ENCODE results near the gene RDH11. TPM values are rescaled to one million over a fixed set of nuclear protein-coding genes. Genes with fewer than 3 reads are reported as not detected.

Gene RDH11
- total RNA-seq, 2 donors from 2014 or later = 29.9 to 31.7 TPM

DNA sequence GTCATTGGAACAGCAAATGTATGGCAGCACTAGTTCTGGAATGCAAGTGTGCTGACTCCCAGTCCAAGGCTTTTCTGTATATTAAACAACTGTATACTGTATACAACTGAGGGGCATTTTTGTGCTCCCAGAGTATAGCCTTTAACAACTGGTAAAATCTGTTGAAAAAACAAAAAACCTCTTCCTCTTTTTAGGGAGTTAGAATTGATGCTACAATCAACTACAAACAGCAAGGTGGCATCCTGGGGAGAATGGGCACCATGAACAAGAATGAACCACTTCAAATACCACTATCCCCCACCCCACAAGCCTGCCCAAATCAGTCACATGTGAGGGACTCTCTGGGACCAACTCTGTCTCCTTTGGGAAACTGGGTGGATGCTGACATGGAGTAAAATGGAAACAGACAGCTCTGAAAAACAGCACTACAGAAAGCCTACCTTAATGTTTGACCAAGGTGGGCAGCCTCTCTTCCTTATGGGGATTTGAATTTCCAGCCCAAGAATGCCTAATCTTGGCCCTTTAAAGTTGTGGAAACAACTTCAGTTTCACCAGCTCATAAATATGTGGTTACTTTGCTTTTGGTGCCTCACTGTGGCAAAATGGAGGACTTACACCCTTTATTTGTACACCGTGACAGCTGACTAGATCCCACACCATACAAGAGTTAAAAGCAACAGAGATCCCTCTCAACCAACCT, 28.7 kb downstream of the RDH11 start:
- DNase-seq (ENCODE audit: low spot score) = no peak
- intact Hi-C loops (cut with DNase I) = loop anchor here in 1 of 2 donors (5.0 kb wide), 1 partner anchor 45 kb away; no protein-coding TSS in a partner anchor

DNA sequence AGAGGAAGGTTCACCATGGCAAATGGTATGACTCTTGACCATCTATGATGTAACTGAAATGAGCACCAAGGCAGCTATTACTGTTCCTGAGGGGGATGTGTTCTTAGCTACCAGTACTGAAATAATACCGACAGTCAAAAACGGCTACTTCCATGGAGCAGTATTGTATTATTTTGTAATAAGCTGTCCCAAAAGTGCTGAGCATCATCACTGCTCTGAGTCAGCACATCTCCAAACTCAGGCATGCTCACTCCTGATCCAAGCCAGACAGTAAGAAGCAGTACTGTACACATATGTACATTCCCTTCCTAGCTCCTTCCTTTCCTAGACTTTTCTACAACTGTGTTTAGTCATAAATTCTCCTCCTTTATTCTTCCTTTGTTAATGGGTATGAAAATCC, 29.7 kb downstream of the RDH11 start:
- intact Hi-C loops (cut with DNase I) = loop anchor here in 1 of 2 donors (5.0 kb wide), 1 partner anchor 44 kb away; no protein-coding TSS in a partner anchor
- no peak for DNase-seq (ENCODE audit: low spot score)

- intact Hi-C loops (cut with DNase I) = no loop called here
- DNase-seq (ENCODE audit: low spot score) = no peak
These were observed 31.9 kb downstream of the RDH11 start for GRCh38 chr14:67663633-67664032.

DNA sequence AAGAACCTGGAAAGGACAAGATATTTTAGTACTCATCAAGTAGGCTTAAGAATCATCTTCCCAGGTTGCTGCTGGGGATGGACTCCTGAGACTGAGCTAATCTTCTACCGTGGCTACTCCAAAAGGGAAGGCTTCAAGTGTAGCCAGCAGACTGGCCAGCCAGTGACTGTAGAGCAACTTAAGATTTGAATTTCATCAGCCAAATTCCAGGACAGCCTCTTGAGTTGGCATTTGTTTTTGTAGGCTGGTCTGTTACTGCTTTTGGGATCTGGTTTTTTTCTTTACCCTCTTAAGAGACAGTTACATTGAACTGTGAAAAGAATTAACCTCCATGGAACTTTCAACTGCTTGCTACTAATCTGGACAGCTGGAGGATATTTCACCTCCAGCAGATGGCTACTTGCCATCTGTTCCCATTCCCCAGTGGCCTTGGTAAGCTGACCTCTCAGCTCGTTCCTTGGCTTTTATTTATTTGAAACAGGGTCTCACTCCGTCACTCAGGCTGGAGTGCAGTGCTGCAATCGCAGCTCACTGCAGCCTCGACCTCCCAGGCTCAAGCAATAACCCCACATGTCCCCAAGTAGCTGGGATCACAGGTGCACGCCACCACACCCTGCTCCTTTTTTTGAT, 41.8 kb downstream of the RDH11 start:
- no peak for DNase-seq (ENCODE audit: low spot score)
- intact Hi-C loops (cut with DNase I) = no loop called here

DNA sequence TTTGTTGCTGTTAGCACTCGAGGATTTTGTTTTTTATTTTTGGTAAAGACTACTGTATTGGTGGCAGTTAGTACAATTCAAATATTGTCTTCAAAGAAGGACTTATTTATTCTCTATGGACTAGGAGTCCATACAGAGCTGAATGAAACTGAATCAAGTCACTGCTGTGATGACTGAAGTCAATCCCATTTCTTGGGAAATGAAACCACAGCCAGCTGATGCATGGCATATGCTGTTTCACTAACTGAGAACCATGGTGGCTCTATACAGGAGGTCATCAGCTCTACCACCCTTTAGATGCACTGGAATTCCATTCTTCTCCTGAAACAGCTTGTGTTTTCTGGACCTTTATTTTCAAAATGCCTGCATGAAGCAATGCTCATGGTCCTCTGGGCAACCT, 43.4 kb downstream of the RDH11 start:
- intact Hi-C loops (cut with DNase I) = no loop called here

DNA sequence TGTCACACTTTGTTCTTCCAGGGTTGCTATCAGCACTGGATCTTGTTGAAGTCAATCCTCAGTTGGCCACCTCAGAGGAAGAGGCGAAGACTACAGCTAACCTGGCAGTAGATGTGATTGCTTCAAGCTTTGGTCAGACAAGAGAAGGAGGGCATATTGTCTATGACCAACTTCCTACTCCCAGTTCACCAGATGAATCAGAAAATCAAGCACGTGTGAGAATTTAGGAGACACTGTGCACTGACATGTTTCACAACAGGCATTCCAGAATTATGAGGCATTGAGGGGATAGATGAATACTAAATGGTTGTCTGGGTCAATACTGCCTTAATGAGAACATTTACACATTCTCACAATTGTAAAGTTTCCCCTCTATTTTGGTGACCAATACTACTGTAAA, 44.9 kb downstream of the RDH11 start:
- intact Hi-C loops (cut with DNase I) = no loop called here
- no peak for DNase-seq (ENCODE audit: low spot score)

More for the DNA sequence above, 43.4 kb downstream of the RDH11 start:
- no peak for DNase-seq (ENCODE audit: low spot score)

- DNase-seq (ENCODE audit: low spot score) = no peak
- intact Hi-C loops (cut with DNase I) = no loop called here
These were observed 45.4 kb downstream of the RDH11 start for GRCh38 chr14:67650151-67650550.

DNA sequence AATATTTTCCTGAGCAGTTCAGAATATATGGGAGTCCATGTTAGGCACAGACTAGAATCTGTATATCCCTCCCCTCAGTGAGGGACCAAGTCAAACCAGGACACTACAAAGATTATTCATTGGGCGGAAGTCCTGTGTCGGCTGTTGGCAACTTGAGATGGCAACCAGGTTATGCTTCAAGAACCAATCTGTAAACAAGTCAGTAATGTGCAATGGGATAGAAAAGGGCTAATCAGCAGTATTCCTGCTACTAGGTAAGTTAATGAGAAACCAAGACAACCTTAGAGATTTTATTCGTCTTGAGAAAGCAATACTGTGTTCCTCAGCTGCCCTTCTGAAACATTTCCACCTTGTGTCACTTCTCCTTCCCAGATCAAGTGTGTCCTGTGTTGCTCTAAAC, 49.4 kb downstream of the RDH11 start:
- DNase-seq (ENCODE audit: low spot score) = no peak
- intact Hi-C loops (cut with DNase I) = no loop called here

GRCh38 chr14:67645414-67645813, 50.1 kb downstream of the RDH11 start:
- DNase-seq (ENCODE audit: low spot score) = no peak
- intact Hi-C loops (cut with DNase I) = no loop called here

- intact Hi-C loops (cut with DNase I) = no loop called here
- no peak for DNase-seq (ENCODE audit: low spot score)
These were observed 51.1 kb downstream of the RDH11 start for GRCh38 chr14:67644428-67644827.

DNA sequence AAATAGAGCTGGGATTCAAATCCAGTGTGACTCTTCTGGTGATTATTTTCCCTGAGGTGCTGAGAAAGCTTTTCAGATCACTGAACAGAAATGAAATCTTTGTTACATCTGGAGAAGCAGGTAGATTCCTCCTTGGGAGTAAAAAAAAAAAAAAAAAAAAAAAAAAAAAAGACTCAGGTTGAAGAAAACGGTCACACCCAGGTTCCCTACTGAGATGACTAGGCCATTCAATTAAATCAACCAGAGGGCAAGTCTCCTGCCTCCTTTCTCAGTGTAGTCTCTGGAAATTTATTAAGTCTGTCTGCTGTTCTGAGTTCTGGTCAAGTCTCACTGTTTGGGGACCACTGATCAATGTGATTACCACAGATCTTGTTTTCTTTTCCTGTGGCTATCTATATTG, 51.9 kb downstream of the RDH11 start:
- DNase-seq (ENCODE audit: low spot score) = no peak
- intact Hi-C loops (cut with DNase I) = no loop called here

DNA sequence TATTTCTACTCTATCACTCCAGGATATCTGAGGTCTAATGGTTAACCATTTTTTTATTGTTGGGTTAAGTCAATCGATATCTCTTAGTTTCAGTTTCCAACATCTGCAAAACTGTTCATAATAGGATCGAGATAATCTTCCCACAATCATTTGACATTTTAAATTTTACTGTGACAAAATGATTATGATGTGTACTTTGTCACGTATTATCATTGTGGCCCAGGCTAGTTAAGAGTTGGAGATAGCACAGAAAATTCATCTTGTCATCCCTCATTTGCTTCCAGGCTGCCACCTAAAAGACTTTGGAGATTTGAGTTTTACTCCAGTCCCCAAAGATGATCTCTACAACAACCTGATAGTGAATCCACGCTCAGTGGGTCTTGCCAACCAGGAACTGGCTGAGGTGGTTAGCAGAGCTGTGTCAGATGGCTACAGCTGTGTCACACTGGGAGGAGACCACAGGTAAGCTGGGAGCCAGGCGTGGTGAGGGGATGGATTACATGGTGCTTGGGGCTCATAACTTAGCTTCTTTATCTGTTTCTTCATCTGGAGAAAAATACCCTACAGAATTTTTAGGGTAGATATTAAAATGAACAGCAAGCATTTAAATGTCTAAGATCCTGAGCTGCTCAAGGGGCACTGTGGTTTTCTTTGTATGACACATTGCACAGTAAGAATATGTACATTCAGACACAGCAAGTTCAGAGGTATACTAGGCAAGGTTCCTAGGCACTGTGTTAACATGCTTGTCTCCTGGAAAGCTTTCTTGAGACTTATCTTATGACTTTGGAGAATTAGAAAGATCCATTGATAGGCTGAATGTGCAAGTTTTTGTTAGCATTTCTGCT, 53.4 kb downstream of the RDH11 start:
- intact Hi-C loops (cut with DNase I) = no loop called here
- DNase-seq (ENCODE audit: low spot score) = no peak

DNA sequence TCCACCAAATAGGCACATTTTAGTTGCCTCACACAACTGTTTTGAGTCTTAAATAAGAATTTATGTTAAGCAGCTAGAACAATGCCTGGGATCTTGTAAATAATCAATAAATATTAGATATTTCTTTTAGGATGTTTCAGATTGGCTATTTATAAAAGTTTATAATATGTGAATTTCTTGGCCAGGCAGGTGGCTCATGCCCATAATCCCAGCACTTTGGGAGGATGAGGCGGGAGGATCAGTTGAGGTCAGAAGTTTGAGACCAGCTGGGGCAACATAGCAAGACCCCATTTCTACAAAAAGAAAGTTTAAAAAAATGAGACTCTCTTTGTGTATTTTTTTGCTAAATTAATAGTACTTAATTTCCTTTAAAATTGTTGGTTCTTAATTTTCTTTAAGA, 54.1 kb downstream of the RDH11 start:
- intact Hi-C loops (cut with DNase I) = no loop called here
- DNase-seq (ENCODE audit: low spot score) = no peak

- intact Hi-C loops (cut with DNase I) = no loop called here
- no peak for DNase-seq (ENCODE audit: low spot score)
These were observed 56.9 kb downstream of the RDH11 start for GRCh38 chr14:67638642-67639041.

GRCh38 chr14:67636361-67636919, 59.1 kb downstream of the RDH11 start:
- intact Hi-C loops (cut with DNase I) = no loop called here
- DNase-seq (ENCODE audit: low spot score) = no peak

DNA sequence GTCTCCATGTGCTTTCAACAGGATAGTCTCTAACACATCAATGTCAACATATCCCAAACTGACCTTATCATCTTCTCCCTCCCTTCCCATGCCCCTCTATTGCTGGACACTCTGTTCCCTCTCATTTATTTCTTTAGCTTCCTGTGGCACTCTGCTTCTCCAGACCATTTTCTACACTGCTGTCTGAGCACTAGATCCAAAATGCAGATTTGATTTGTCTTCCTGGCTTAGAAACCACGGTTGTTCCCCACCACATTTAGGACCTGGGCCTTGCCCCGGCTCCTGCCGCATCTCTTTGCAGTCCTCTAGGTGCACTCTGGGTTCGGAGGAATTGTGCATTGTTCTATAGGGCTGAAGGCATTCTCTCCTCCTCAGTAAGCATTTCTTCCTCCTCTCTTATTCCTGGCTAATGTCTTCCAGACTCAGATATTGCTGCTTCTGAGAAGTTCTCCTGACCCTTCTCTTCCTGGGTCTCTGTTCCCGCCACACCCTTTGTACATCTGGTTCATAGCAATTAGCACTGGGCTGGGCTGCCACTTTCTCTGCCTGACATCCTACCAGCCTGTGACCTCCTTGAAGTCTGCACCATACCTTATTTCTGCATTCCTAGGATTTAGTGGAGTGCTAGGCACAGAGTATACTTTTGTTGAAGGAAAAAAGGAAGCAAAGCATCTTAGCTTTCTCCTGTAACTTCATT, 62.0 kb downstream of the RDH11 start:
- no peak for DNase-seq (ENCODE audit: low spot score)
- intact Hi-C loops (cut with DNase I) = no loop called here

DNA sequence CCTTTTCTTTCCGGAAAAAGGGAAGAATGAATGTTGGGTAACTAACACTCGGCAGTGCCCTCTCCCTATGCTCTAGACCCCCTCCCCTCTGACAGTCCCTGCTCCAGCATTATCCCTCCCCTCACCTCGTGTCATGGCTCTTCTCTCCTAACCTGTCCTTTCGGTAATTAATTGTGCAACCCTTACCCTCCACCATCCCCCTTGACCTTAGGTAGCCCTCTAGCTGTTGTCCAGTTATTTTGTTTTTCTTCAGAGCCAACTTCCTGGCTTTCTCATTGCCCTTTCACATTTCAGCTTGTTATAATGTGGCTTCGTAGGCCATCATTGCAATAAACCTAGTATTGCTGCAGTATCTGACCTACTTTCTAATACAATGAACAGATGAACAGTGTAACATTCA, 64.6 kb downstream of the RDH11 start:
- intact Hi-C loops (cut with DNase I) = no loop called here
- DNase-seq (ENCODE audit: low spot score) = no peak

DNA sequence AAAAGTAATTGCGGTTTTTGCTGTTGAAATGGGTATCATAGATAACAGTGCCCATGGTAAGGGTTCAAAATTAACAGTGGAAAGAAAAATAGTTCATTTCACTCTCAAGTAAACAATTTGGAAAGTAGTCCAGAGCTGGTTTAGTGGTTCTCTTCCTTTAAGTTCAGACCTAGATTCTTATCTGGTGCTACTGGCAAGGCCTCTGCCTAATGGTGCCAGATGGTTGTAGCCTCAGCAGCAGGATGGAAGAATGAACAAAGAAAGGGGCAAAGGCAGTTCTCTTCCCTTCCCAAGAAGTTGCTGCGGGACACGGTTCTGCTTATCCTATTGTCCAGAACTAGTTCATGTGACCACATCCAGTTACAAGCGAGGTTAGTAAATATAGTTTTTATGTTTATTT, 65.4 kb downstream of the RDH11 start:
- intact Hi-C loops (cut with DNase I) = no loop called here
- no peak for DNase-seq (ENCODE audit: low spot score)

DNA sequence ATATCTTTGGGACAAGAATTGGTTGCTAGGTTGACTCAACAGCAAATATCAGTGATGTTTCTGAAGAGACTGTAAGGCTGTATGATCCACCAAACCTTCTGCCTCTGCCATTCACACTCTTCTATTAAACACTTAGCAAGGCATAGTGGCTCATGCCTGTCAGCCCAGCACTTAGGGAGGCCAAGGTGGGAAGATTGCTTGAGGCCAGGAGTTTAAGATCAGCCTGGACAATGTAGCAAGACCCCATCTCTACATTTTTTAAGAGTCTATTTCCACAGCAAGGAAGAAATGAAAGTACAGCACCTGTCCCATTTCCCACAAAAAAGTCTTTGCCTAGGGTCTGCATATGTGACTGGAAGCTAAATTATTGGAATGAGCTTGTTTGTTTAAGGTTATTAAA, 68.0 kb downstream of the RDH11 start:
- DNase-seq (ENCODE audit: low spot score) = no peak
- intact Hi-C loops (cut with DNase I) = no loop called here
